ENCODE results near the gene PCDH19. TPM values are rescaled to one million over a fixed set of nuclear protein-coding genes. Genes with fewer than 3 reads are reported as not detected.

The PCDH19 gene
- polyA plus RNA-seq, 1 of the 3 experiments (the other 2 are of a cell fraction), result under 0.01 TPM

GRCh38 chrX:100356351-100356896 lies 53.6 kb downstream of the PCDH19 start:
- POLR2A ChIA-PET, result no interaction called here
- CTCF ChIA-PET, result no interaction called here
- Histone ChIP-seq H2AFZ (ENCODE audit: low read depth) (no peak overlapping the region), H3K27me3 (ENCODE audit: insufficient read depth) (peaks cover 12% of the 10 kb centered on the region), H3F3A (replicated peaks; ENCODE audit: insufficient read depth) (no peaks in the 10 kb centered on the region), H3K9ac (no peak overlapping the region), H3K9me3 (no peaks in the 10 kb centered on the region), H3K9me2 (no peaks in the 10 kb centered on the region), H3K4me3 (ENCODE audit: low read depth in 2 of 2, low read length in 1 of 2) (no peak overlapping the region), H3K27ac (ENCODE audit: low read depth in 2 of 2, low read length in 1 of 2) (no peak overlapping the region), H3K4me1 (ENCODE audit: control insufficient read depth in 1 of 2, insufficient read depth in 2 of 2, low read depth in 1 of 2, low read length in 1 of 2) (no peaks in the 10 kb centered on the region), H4K20me1 (ENCODE audit: insufficient read depth) (no peaks in the 10 kb centered on the region), H3K36me3 (replicated peaks in 1 of 2; ENCODE audit: control insufficient read depth in 1 of 2, insufficient read depth in 2 of 2, low read length in 1 of 2) (no peaks in the 10 kb centered on the region), H3K4me2 (no peak overlapping the region), H3K79me2 (ENCODE audit: insufficient read depth) (no peaks in the 10 kb centered on the region)
- 3% methylated on average over 3 of the region's 3 CpGs for WGBS (ENCODE audit: low lambda C conversion rate)
- TF ChIP-seq YY1 (IDR thresholded peaks at IDR 0.05; ENCODE audit: low read depth), result no peak
- no peak for TF ChIP-seq EZH2phosphoT487 (IDR thresholded peaks at IDR 0.05; ENCODE audit: borderline replicate concordance, low read depth)
- TF ChIP-seq ZBTB33 (IDR thresholded peaks at IDR 0.05; ENCODE audit: borderline replicate concordance, low read depth), result no peak
- TF ChIP-seq FOXJ3 (CRISPR knock-in tag; IDR thresholded peaks at IDR 0.05), result no peak
- no peak for TF ChIP-seq MAX (IDR thresholded peaks at IDR 0.05; ENCODE audit: low read depth)
- TF ChIP-seq EP300 (IDR thresholded peaks at IDR 0.05; ENCODE audit: borderline replicate concordance in 1 of 2, low read depth in 1 of 2, low read length in 1 of 2), result no peak
- TF ChIP-seq PBX3 (IDR thresholded peaks at IDR 0.05), result no peak
- no peak for TF ChIP-seq TCF12 (IDR thresholded peaks at IDR 0.05)
- TF ChIP-seq FOXM1 (IDR thresholded peaks at IDR 0.05; ENCODE audit: low read depth), result no peak
- no peak for TF ChIP-seq TEAD4 (IDR thresholded peaks at IDR 0.05; ENCODE audit: borderline replicate concordance, insufficient read depth)
- TF ChIP-seq SMC3 (IDR thresholded peaks at IDR 0.05; ENCODE audit: low read depth, low read length), result no peak
- DNase-seq, result no peak

- Histone ChIP-seq H2AFZ (ENCODE audit: low read depth) (no peak overlapping the region), H3F3A (replicated peaks; ENCODE audit: insufficient read depth) (no peaks in the 10 kb centered on the region), H3K4me2 (no peak overlapping the region), H3K36me3 (replicated peaks in 1 of 2; ENCODE audit: control insufficient read depth in 1 of 2, insufficient read depth in 2 of 2, low read length in 1 of 2) (no peaks in the 10 kb centered on the region), H3K4me1 (ENCODE audit: control insufficient read depth in 1 of 2, insufficient read depth in 2 of 2, low read depth in 1 of 2, low read length in 1 of 2) (no peaks in the 10 kb centered on the region), H3K4me3 (ENCODE audit: low read depth in 2 of 2, low read length in 1 of 2) (no peak overlapping the region), H3K9ac (no peak overlapping the region), H3K27ac (ENCODE audit: low read depth in 2 of 2, low read length in 1 of 2) (no peak overlapping the region), H4K20me1 (ENCODE audit: insufficient read depth) (no peaks in the 10 kb centered on the region), H3K79me2 (ENCODE audit: insufficient read depth) (no peaks in the 10 kb centered on the region), H3K27me3 (ENCODE audit: insufficient read depth) (peaks cover 12% of the 10 kb centered on the region), H3K9me2 (no peaks in the 10 kb centered on the region), H3K9me3 (no peaks in the 10 kb centered on the region)
- WGBS (ENCODE audit: low lambda C conversion rate), result 3% methylated on average over 3 of the region's 3 CpGs
- ChIA-PET CTCF (no interaction called here), POLR2A (no interaction called here)
- DNase-seq, result no peak
- TF ChIP-seq CTCF (IDR thresholded peaks at IDR 0.05) (no peak), NRF1 (IDR thresholded peaks at IDR 0.05; ENCODE audit: low read depth, low read length) (no peak), IRF3 (IDR thresholded peaks at IDR 0.05; ENCODE audit: low read depth, low read length) (no peak), TEAD4 (IDR thresholded peaks at IDR 0.05; ENCODE audit: borderline replicate concordance, insufficient read depth) (no peak), GABPA (IDR thresholded peaks at IDR 0.05; ENCODE audit: low read depth) (no peak), FOSL2 (IDR thresholded peaks at IDR 0.05; ENCODE audit: borderline replicate concordance, low read depth) (no peak), YY1 (IDR thresholded peaks at IDR 0.05; ENCODE audit: low read depth) (no peak), TCF12 (IDR thresholded peaks at IDR 0.05) (no peak), USF1 (IDR thresholded peaks at IDR 0.05; ENCODE audit: borderline replicate concordance, low read depth) (no peak), RFX5 (IDR thresholded peaks at IDR 0.05; ENCODE audit: low read length) (no peak), MEF2A (IDR thresholded peaks at IDR 0.05; ENCODE audit: borderline replicate concordance, low read depth) (no peak), GATA2 (CRISPR knock-in tag; IDR thresholded peaks at IDR 0.05) (no peak), SIN3A (IDR thresholded peaks at IDR 0.05; ENCODE audit: borderline replicate concordance, low read depth, low read length) (no peak), EZH2phosphoT487 (IDR thresholded peaks at IDR 0.05; ENCODE audit: borderline replicate concordance, low read depth) (no peak), RAD21 (IDR thresholded peaks at IDR 0.05; ENCODE audit: low read length) (no peak)
Observed at GRCh38 chrX:100355680-100356079, 54.4 kb downstream of the PCDH19 start.
